Measurements from ENCODE around the gene SPTBN5.
A peak's percentile ranks its signal among the peaks of the same experiment; 100 is the strongest.

Gene SPTBN5

GRCh38 chr15:41893422-41894250, at the start of gene SPTBN5:
TSS of gene SPTBN5 (minus strand) at chr15:41894053. CDS start at chr15:41893497, 556 bp downstream.
- no peak for DNase-seq (ENCODE audit: low read depth in 2 of 2)

- DNase-seq (ENCODE audit: low read depth in 2 of 2), result no peak
Measured at GRCh38 chr15:41942886-41943285, 49.0 kb upstream of the SPTBN5 start.

GRCh38 chr15:41941644-41942415, 48.0 kb upstream of the SPTBN5 start:
- no peak for DNase-seq (ENCODE audit: low read depth in 2 of 2)

GRCh38 chr15:41940441-41940857, 46.6 kb upstream of the SPTBN5 start:
- peak; percentile 24 to 36 for DNase-seq (ENCODE audit: low read depth in 2 of 2)

- no peak for DNase-seq (ENCODE audit: low read depth in 2 of 2)
Measured at GRCh38 chr15:41939986-41940385, 46.1 kb upstream of the SPTBN5 start.

- DNase-seq (ENCODE audit: low read depth in 2 of 2), result no peak
Measured at GRCh38 chr15:41937568-41937923, 43.7 kb upstream of the SPTBN5 start.

GRCh38 chr15:41936649-41937567, 43.1 kb upstream of the SPTBN5 start:
- peak; percentile 60 to 73 for DNase-seq (ENCODE audit: low read depth in 2 of 2)

- no peak for DNase-seq (ENCODE audit: low read depth in 2 of 2)
Measured at GRCh38 chr15:41936155-41936554, 42.3 kb upstream of the SPTBN5 start.

GRCh38 chr15:41935566-41936020, 41.7 kb upstream of the SPTBN5 start:
- DNase-seq (ENCODE audit: low read depth in 2 of 2), result no peak

- peak; percentile 55 to 63 for DNase-seq (ENCODE audit: low read depth in 2 of 2)
Measured at GRCh38 chr15:41934843-41935242, 41.0 kb upstream of the SPTBN5 start.

GRCh38 chr15:41933771-41934170, 39.9 kb upstream of the SPTBN5 start:
- no peak for DNase-seq (ENCODE audit: low read depth in 2 of 2)

- no peak for DNase-seq (ENCODE audit: low read depth in 2 of 2)
Measured at GRCh38 chr15:41933326-41933725, 39.5 kb upstream of the SPTBN5 start.

GRCh38 chr15:41932511-41933289, 38.8 kb upstream of the SPTBN5 start:
- no peak for DNase-seq (ENCODE audit: low read depth in 2 of 2)

GRCh38 chr15:41932101-41932500, 38.2 kb upstream of the SPTBN5 start:
- DNase-seq (ENCODE audit: low read depth in 2 of 2), result no peak

- no peak for DNase-seq (ENCODE audit: low read depth in 2 of 2)
Measured at GRCh38 chr15:41930867-41931222, 37.0 kb upstream of the SPTBN5 start.

GRCh38 chr15:41930221-41930866, 36.5 kb upstream of the SPTBN5 start:
- no peak for DNase-seq (ENCODE audit: low read depth in 2 of 2)

- no peak for DNase-seq (ENCODE audit: low read depth in 2 of 2)
Measured at GRCh38 chr15:41928637-41929620, 35.1 kb upstream of the SPTBN5 start.

GRCh38 chr15:41928100-41928499, 34.2 kb upstream of the SPTBN5 start:
- DNase-seq (ENCODE audit: low read depth in 2 of 2), result no peak

- DNase-seq (ENCODE audit: low read depth in 2 of 2), result no peak
Measured at GRCh38 chr15:41927536-41927935, 33.7 kb upstream of the SPTBN5 start.
